ENCODE measurements around the gene ENG. TPM values are rescaled to one million over a fixed set of nuclear protein-coding genes. Genes with fewer than 3 reads are reported as not detected.

ENG gene
- total RNA-seq, 3 donors from 2014 or later (not counting 1 experiment from before 2014, with no cell fraction given): 8.5 to 13.6 (median 12.3) TPM

DNA sequence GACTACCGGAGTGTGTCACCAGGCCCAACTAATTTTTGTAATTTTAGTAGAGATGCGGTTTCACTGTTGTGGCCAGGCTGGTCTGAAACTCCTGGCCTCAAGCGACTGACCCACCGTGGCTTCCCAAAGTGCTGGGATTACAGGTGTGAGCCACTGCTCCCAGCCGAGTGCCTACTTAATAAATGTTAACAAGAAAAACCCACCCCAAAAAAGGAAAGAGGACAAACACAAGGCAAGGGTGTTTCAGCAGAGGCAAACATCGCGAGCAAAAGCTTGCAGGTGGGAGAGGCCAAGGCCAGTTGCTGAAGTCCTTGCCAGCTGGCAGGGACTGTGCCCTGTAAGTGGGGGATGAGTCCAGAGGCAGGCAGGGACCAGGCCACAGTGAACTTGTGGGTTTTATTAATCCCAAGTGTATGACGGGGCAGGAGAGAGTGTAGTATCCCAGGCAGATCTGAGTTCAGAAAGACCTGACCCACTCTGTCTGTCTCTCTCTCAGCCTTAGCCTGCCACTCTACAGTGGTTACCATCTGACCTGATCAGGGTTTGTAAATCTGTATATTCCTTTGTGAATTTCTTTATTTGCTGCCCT, 58.1 kb downstream of the ENG start:
- ATAC-seq: peak in 2 of 3 donors; percentile 29 to 32
- TF ChIP-seq, protein P1, sequence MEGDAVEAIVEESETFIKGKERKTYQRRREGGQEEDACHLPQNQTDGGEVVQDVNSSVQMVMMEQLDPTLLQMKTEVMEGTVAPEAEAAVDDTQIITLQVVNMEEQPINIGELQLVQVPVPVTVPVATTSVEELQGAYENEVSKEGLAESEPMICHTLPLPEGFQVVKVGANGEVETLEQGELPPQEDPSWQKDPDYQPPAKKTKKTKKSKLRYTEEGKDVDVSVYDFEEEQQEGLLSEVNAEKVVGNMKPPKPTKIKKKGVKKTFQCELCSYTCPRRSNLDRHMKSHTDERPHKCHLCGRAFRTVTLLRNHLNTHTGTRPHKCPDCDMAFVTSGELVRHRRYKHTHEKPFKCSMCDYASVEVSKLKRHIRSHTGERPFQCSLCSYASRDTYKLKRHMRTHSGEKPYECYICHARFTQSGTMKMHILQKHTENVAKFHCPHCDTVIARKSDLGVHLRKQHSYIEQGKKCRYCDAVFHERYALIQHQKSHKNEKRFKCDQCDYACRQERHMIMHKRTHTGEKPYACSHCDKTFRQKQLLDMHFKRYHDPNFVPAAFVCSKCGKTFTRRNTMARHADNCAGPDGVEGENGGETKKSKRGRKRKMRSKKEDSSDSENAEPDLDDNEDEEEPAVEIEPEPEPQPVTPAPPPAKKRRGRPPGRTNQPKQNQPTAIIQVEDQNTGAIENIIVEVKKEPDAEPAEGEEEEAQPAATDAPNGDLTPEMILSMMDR (IDR thresholded peaks at IDR 0.05): no peak
- Histone ChIP-seq H3K9me3 (ENCODE audit: control insufficient read depth, insufficient read depth, low read length) (no peaks in the 10 kb centered on the region), H3K36me3 (ENCODE audit: control insufficient read depth, insufficient read depth, low read length) (peaks cover 8% of the 10 kb centered on the region), H3K4me1 (ENCODE audit: control insufficient read depth, insufficient read depth, low read length) (peaks cover 26% of the 10 kb centered on the region), H3K27me3 (ENCODE audit: control insufficient read depth, insufficient read depth, low read length) (no peaks in the 10 kb centered on the region), H3K4me3 (ENCODE audit: low read length) (no peak overlapping the region), H3K27ac (ENCODE audit: low read length) (peak overlapping the region; percentile 17)
- DNase-seq: no peak
- Mint-ChIP-seq H3K36me3 (no peaks in the 10 kb centered on the region), H3K27ac (peak overlapping the region; percentile 82 to 86), H3K27me3 (ENCODE audit: low read depth in 2 of 2) (no peaks in the 10 kb centered on the region), H3K4me3 (peak overlapping the region; percentile 81), H3K9me3 (no peaks in the 10 kb centered on the region), H3K4me1 (peaks cover 20 to 25% of the 10 kb centered on the region in 2 donors)
- WGBS (ENCODE audit: insufficient coverage): 51% methylated on average over 8 of the region's 8 CpGs
- intact Hi-C loops (cut with micrococcal nuclease): no loop called here

DNA sequence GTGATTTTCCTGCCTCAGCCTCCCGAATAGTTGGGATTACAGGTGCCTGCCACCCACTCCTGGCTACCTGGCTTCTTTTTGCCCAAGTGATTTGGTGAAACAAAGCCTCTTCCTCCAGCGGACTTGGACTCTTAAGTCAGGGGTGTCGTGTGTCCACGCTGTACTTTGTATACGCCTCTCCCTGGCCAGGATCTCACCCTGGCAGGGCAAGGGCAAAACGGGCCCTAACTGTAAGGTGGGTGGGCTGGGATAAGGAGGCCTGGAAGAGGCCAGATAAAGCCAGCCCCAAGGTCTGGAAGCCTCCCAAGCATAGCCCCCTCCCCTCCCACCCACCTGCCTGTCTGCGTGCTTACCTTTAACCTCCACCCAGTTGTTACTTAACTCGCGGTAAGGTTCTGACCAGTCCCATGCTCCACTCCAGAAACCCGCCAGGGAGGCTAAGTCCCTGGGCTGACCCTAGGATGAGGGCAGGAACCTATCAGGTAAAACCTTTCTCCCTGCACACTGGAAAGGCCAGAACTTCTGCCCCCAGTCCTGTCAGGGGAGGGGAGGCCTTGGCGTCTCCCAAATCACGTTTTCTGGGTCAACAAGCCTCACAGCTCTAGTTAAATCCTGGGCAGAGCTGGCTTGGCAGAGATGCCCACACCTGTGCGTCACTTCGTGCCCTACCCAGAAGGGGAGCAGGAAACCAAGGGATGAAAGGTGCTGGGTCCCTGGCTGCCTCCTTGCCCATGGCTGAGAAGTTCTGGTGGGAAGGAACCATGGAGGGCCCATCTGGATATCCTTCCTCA, 60.3 kb downstream of the ENG start:
- peaks cover 6% of the 10 kb centered on the region for H3K36me3 Mint-ChIP-seq
- H3K27me3 Mint-ChIP-seq (ENCODE audit: low read depth in 2 of 2): no peaks in the 10 kb centered on the region
- H3K4me1 Mint-ChIP-seq: peaks cover 20 to 33% of the 10 kb centered on the region in 2 donors
- ATAC-seq (no peak), DNase-seq (no peak)
- Histone ChIP-seq H3K9me3 (ENCODE audit: control insufficient read depth, insufficient read depth, low read length) (no peaks in the 10 kb centered on the region), H3K4me3 (ENCODE audit: low read length) (no peak overlapping the region), H3K4me1 (ENCODE audit: control insufficient read depth, insufficient read depth, low read length) (peaks cover 26% of the 10 kb centered on the region), H3K27ac (ENCODE audit: low read length) (peak overlapping the region; percentile 36), H3K27me3 (ENCODE audit: control insufficient read depth, insufficient read depth, low read length) (no peaks in the 10 kb centered on the region), H3K36me3 (ENCODE audit: control insufficient read depth, insufficient read depth, low read length) (peaks cover 28% of the 10 kb centered on the region)
- no peaks in the 10 kb centered on the region for H3K9me3 Mint-ChIP-seq
- TF ChIP-seq, protein P1 (IDR thresholded peaks at IDR 0.05): no peak
- intact Hi-C loops (cut with micrococcal nuclease): no loop called here
- 82% methylated on average over 14 of the region's 14 CpGs for WGBS (ENCODE audit: insufficient coverage)
- no peak overlapping the region for H3K4me3 Mint-ChIP-seq
- peak overlapping the region in 1 of 2 donors; percentile 41 for H3K27ac Mint-ChIP-seq

DNA sequence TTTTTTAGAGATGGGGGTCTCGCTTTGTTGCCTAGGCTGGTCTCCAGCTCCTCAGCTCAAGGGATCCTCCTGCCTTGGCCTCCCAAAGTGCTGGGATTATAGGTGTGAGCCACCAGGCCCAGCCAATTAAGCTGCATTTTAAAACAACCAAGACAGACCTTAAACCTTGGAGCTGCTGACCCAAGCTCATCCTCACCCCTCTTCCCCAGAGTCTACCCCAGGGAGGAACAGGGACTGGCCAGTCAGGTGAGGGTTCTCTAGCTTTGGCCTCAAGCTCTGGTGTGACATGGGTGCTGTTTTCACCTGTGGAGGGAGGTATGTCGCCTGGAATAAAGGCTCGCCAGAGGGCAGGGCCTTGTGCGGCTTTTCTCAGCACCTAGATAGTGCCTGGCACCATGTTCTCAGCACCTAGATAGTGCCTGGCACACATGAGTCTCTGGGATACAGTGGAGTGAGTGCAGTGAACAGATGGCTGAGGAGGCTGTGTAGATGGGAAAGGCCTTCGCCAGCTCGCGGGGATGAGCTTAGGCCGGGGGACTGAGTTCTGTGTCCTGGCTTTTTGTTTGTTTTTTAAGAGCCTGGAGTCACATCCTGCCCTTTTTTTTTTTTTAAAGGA, 61.3 kb downstream of the ENG start:
- Mint-ChIP-seq H3K36me3 (peaks cover 6% of the 10 kb centered on the region), H3K4me1 (peaks cover 20 to 42% of the 10 kb centered on the region in 2 donors), H3K4me3 (no peak overlapping the region), H3K27me3 (ENCODE audit: low read depth in 2 of 2) (no peaks in the 10 kb centered on the region), H3K9me3 (no peaks in the 10 kb centered on the region), H3K27ac (peak overlapping the region; percentile 41 to 48)
- ATAC-seq (no peak), DNase-seq (no peak)
- H3K4me1 ChIP-seq (ENCODE audit: control insufficient read depth, insufficient read depth, low read length): peaks cover 30% of the 10 kb centered on the region
- no peaks in the 10 kb centered on the region for H3K27me3 ChIP-seq (ENCODE audit: control insufficient read depth, insufficient read depth, low read length)
- TF ChIP-seq, protein P1 (IDR thresholded peaks at IDR 0.05): no peak
- peaks cover 38% of the 10 kb centered on the region for H3K36me3 ChIP-seq (ENCODE audit: control insufficient read depth, insufficient read depth, low read length)
- 91% methylated on average over 8 of the region's 8 CpGs for WGBS (ENCODE audit: insufficient coverage)
- intact Hi-C loops (cut with micrococcal nuclease): no loop called here
- H3K4me3 ChIP-seq (ENCODE audit: low read length): no peak overlapping the region
- no peaks in the 10 kb centered on the region for H3K9me3 ChIP-seq (ENCODE audit: control insufficient read depth, insufficient read depth, low read length)
- no peak overlapping the region for H3K27ac ChIP-seq (ENCODE audit: low read length)

Data from natural killer cell (primary cell).